Activated T-cell treated with anti-CD3 and anti-CD28 coated beads, Interleukin-2, amount 50 U/mL, for 72 hours (primary cell): ENCODE data around the gene NEK6. TPM values are rescaled to one million over a fixed set of nuclear protein-coding genes. Genes with fewer than 3 reads are reported as not detected.

Experiments
- ATAC-seq, 2 donors: fragments of 150-1000 bp; cut with Tn5 transposase; replicated peaks in 1 of 2; 2 replicates each; pipeline ENCODE4 v1.10.0; 2021; ENCODE audit warnings: moderate library complexity in 2 of 2, mild to moderate bottlenecking in 1 of 2
- DNase-seq, 2 donors: peaks; one replicate each; pipeline ENCODE4 v3.0.0; 2021 to 2022; ENCODE audit warnings: mixed read lengths in 1 of 2
- H3K27ac Mint-ChIP-seq: one replicate; pipeline ENCODE4 v1.8.0; 2022; ENCODE audit warnings: mild to moderate bottlenecking, moderate library complexity, mixed read lengths
- H3K27me3 Mint-ChIP-seq: one replicate; pipeline ENCODE4 v1.8.0; 2022; ENCODE audit warnings: low read depth, mixed read lengths
- H3K36me3 Mint-ChIP-seq, 2 donors: one replicate each; pipeline ENCODE4 v1.8.0; 2022; ENCODE audit warnings: mixed read lengths in 2 of 2, mild to moderate bottlenecking in 1 of 2; ENCODE audit not compliant: insufficient read depth in 2 of 2
- H3K4me1 Mint-ChIP-seq: one replicate; pipeline ENCODE4 v1.8.0; 2022; ENCODE audit warnings: low read depth, mixed read lengths
- H3K4me3 Mint-ChIP-seq, 2 donors: one replicate each; pipeline ENCODE4 v1.8.0; 2022; ENCODE audit warnings: mild to moderate bottlenecking in 2 of 2, mixed read lengths in 2 of 2, moderate library complexity in 2 of 2
- H3K9me3 Mint-ChIP-seq, 2 donors: one replicate each; pipeline ENCODE4 v1.8.0; 2022; ENCODE audit warnings: mixed read lengths in 2 of 2
- total RNA-seq, 2 donors: library from RNA; stranded (reverse); gene quantifications; one replicate each; pipeline ENCODE4 v1.2.3, GENCODE V29; 2022

The NEK6 gene
- total RNA-seq, 2 donors from 2014 or later: 8.1 to 8.5 TPM

DNA sequence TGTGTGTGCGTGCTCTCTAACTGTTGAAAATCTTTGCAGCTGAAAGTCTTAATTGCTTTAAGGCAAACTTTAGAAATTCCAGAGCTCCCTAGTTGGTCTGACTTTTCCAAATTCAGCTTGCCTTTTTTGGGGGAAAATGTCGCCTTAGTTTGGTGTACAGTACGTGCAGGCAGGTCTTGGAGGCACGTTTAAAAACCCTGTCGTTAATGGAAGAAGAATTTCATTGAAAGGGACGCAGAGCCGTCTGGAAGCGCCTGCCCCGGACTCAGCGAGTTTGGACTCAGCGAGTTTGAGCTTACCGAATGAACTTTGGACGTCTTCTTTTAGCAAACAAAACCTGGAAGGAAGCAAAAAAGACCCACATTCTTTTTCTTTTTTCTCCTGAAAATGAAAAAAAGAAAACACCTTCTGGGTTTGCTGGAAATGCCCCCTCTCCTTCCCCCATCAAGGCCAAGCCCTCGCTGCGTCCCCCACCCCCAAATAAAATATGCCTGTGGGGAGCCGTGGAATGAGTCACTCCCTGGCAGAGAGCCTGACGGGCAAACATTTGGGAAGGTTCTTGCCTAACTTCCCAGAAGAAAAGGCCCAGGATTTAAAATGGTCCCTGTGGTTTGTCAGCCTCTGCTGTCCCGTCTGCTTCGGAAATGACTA is 1.5 kb downstream of the NEK6 start:
- Mint-ChIP-seq H3K36me3 (peaks cover 1 to 2% of the 10 kb centered on the region in 2 donors), H3K27me3 (peaks cover 61% of the 10 kb centered on the region), H3K4me1 (peaks cover 68% of the 10 kb centered on the region), H3K9me3 (no peaks in the 10 kb centered on the region), H3K4me3 (peak overlapping the region; percentile 88 to 96), H3K27ac (no peak overlapping the region)
- ATAC-seq (no peak), DNase-seq (no peak)

- H3K9me3 Mint-ChIP-seq: no peaks in the 10 kb centered on the region
- H3K4me1 Mint-ChIP-seq: peaks cover 51% of the 10 kb centered on the region
- DNase-seq (no peak), ATAC-seq (no peak)
- H3K4me3 Mint-ChIP-seq: no peak overlapping the region
- peaks cover 57% of the 10 kb centered on the region for H3K27me3 Mint-ChIP-seq
- H3K27ac Mint-ChIP-seq: no peak overlapping the region
- H3K36me3 Mint-ChIP-seq: peaks cover 1 to 2% of the 10 kb centered on the region in 2 donors
These were observed 3.2 kb downstream of the NEK6 start for GRCh38 chr9:124260769-124261603.

GRCh38 chr9:124261736-124262648 is 4.2 kb downstream of the NEK6 start:
- H3K9me3 Mint-ChIP-seq: no peaks in the 10 kb centered on the region
- no peak overlapping the region for H3K4me3 Mint-ChIP-seq
- peaks cover 42% of the 10 kb centered on the region for H3K4me1 Mint-ChIP-seq
- DNase-seq (no peak), ATAC-seq (no peak)
- peaks cover under 1 to 1% of the 10 kb centered on the region in 2 donors for H3K36me3 Mint-ChIP-seq
- peaks cover 55% of the 10 kb centered on the region for H3K27me3 Mint-ChIP-seq
- H3K27ac Mint-ChIP-seq: no peak overlapping the region

- no peak for ATAC-seq
- Mint-ChIP-seq H3K4me3 (no peak overlapping the region), H3K27me3 (peaks cover 48% of the 10 kb centered on the region), H3K4me1 (peaks cover 36% of the 10 kb centered on the region), H3K9me3 (no peaks in the 10 kb centered on the region), H3K36me3 (no peaks in the 10 kb centered on the region), H3K27ac (no peak overlapping the region)
- DNase-seq: no peak
These were observed 4.9 kb downstream of the NEK6 start for GRCh38 chr9:124262649-124262972.

- Mint-ChIP-seq H3K27me3 (peaks cover 47% of the 10 kb centered on the region), H3K36me3 (no peaks in the 10 kb centered on the region), H3K4me3 (no peak overlapping the region), H3K27ac (no peak overlapping the region), H3K9me3 (no peaks in the 10 kb centered on the region), H3K4me1 (peaks cover 33% of the 10 kb centered on the region)
- DNase-seq (no peak), ATAC-seq (no peak)
These were observed 5.5 kb downstream of the NEK6 start for GRCh38 chr9:124263213-124263612.

DNA sequence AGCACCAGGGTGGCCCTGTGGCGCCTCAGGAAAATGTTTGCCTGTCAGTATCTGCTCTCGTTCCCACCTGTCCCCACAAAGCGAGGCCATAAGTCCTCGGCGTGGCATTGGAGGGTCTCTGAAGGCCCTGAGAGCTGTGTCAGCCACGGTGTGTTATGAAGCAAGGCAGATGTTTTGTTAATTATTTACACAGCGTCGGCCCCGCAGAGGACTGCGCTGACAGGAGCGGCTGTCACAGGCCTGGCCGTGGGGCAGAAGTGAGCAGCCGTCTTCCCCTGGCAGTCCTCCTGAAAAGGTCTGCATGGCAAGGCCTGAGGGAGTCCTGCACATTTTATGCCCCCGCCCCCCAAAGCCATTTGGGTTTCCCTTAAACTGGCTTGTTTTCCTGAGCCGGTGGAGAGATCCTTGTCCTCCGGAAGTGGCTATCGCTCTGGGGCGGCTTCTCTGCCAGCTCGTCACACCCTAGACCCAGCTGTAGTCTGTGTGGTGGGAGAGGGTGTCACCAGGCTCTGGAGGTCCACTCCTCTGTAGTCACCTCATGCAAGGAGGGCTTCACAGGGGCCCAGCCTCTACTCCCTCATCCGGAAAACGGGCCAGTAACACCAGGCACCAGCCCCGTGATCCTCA is 6.2 kb downstream of the NEK6 start:
- H3K27me3 Mint-ChIP-seq: peaks cover 42% of the 10 kb centered on the region
- DNase-seq: no peak
- H3K9me3 Mint-ChIP-seq: no peaks in the 10 kb centered on the region
- no peaks in the 10 kb centered on the region for H3K36me3 Mint-ChIP-seq
- no peak overlapping the region for H3K27ac Mint-ChIP-seq
- peaks cover 26% of the 10 kb centered on the region for H3K4me1 Mint-ChIP-seq
- ATAC-seq: no peak
- H3K4me3 Mint-ChIP-seq: no peak overlapping the region

GRCh38 chr9:124264823-124265233 is 7.1 kb downstream of the NEK6 start:
- no peak for DNase-seq
- no peak overlapping the region for H3K27ac Mint-ChIP-seq
- no peak for ATAC-seq

DNA sequence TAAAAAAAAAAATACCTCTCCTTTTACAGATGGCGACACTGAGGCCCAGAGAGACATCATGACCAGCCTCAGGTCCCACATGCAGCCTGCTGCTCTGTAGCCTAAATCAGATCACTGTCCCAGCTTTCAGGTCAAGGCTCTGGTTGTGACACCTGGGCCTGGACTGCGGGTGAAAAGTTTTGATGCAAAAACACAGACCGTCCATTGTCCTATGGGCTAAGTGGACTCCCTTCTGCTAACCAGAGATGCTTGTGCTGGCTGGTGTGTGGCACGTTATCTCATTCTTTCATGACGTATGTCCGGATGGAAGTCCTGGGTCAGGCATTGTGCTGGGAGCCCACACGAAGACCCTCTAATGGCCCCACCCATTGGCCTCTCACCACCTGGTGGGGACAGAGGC is 7.8 kb downstream of the NEK6 start:
- no peak overlapping the region for H3K27ac Mint-ChIP-seq
- no peaks in the 10 kb centered on the region for H3K36me3 Mint-ChIP-seq
- peaks cover 33% of the 10 kb centered on the region for H3K27me3 Mint-ChIP-seq
- DNase-seq (no peak), ATAC-seq (no peak)
- no peaks in the 10 kb centered on the region for H3K9me3 Mint-ChIP-seq
- no peak overlapping the region for H3K4me3 Mint-ChIP-seq
- peaks cover 14% of the 10 kb centered on the region for H3K4me1 Mint-ChIP-seq

More at GRCh38 chr9:124264823-124265233, 7.1 kb downstream of the NEK6 start:
- peaks cover 37% of the 10 kb centered on the region for H3K27me3 Mint-ChIP-seq
- H3K9me3 Mint-ChIP-seq: no peaks in the 10 kb centered on the region
- H3K36me3 Mint-ChIP-seq: no peaks in the 10 kb centered on the region
- no peak overlapping the region for H3K4me3 Mint-ChIP-seq
- H3K4me1 Mint-ChIP-seq: peaks cover 19% of the 10 kb centered on the region

- Mint-ChIP-seq H3K36me3 (no peaks in the 10 kb centered on the region), H3K4me1 (peaks cover 7% of the 10 kb centered on the region)
These were observed 8.5 kb downstream of the NEK6 start for GRCh38 chr9:124266139-124266825.

DNA sequence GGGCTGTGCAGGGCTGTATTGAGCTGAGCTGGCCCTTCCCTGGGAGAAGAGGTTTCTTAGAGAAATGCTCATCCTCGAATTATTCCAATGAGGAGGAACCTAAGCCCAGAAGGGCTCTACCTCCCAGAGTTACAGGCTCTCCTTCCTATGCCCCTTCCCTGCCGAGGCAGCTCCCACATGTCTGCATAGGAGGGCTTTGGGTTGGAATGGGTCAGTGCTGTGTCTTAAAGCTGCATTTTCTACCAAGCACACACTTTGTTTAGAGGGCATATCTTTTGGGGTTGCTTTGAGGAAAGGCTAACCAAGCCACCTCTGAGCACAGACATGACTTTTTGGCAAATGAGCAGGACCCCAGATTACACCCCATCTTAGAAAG is 9.1 kb downstream of the NEK6 start:
- no peak for ATAC-seq
- no peak for DNase-seq
- no peaks in the 10 kb centered on the region for H3K36me3 Mint-ChIP-seq
- no peak overlapping the region for H3K27ac Mint-ChIP-seq
- no peaks in the 10 kb centered on the region for H3K9me3 Mint-ChIP-seq
- H3K4me3 Mint-ChIP-seq: no peak overlapping the region
- H3K4me1 Mint-ChIP-seq: peaks cover 2% of the 10 kb centered on the region
- H3K27me3 Mint-ChIP-seq: peaks cover 20% of the 10 kb centered on the region

More at GRCh38 chr9:124266139-124266825, 8.5 kb downstream of the NEK6 start:
- H3K27ac Mint-ChIP-seq: no peak overlapping the region
- DNase-seq (no peak), ATAC-seq (no peak)
- H3K4me3 Mint-ChIP-seq: no peak overlapping the region
- H3K9me3 Mint-ChIP-seq: no peaks in the 10 kb centered on the region
- peaks cover 26% of the 10 kb centered on the region for H3K27me3 Mint-ChIP-seq

DNA sequence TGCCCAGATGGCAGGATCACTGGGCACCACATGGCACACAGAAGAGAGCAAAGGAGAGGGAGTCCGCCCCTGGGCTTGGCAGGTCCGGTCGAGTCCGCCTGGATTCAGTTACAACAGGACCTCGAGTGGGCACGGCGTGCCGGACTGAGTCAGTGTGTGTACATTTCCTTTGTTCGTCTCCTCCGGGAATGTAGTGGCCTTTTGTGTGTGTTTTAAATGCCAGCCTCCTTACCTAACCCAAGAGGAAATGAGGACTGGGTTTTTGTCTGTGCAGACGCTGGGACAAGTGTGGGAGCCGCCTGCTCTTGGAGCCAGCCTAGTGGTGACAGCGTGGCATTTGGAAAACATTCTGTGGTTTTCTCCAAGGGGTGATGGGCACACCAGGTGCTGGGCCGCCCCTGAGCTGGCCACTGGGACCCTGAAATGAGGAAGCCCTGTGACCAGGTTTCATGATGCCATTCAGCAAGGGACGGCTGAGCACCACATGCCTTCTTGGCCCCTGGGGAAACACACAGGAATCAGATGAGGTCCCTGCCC is 9.6 kb downstream of the NEK6 start:
- H3K4me3 Mint-ChIP-seq: no peak overlapping the region
- no peak for DNase-seq
- H3K4me1 Mint-ChIP-seq: no peaks in the 10 kb centered on the region
- H3K27ac Mint-ChIP-seq: no peak overlapping the region
- ATAC-seq: peak in 1 of 2 donors; percentile 26
- no peaks in the 10 kb centered on the region for H3K9me3 Mint-ChIP-seq
- no peaks in the 10 kb centered on the region for H3K36me3 Mint-ChIP-seq
- peaks cover 15% of the 10 kb centered on the region for H3K27me3 Mint-ChIP-seq

- Mint-ChIP-seq H3K27ac (no peak overlapping the region), H3K4me1 (no peaks in the 10 kb centered on the region)
- no peak for ATAC-seq
These were observed 10.5 kb downstream of the NEK6 start for GRCh38 chr9:124268248-124268647.

More at GRCh38 chr9:124268248-124268647, 10.5 kb downstream of the NEK6 start:
- Mint-ChIP-seq H3K4me3 (no peak overlapping the region), H3K9me3 (no peaks in the 10 kb centered on the region), H3K27me3 (peaks cover 14% of the 10 kb centered on the region), H3K36me3 (no peaks in the 10 kb centered on the region)
- no peak for DNase-seq
